K562 (cell line): ENCODE measurements around the gene PIGT. TPM values are rescaled to one million over a fixed set of nuclear protein-coding genes. Genes with fewer than 3 reads are reported as not detected.
A peak's percentile ranks its signal among the peaks of the same experiment; 100 is the strongest.

Experiments used
- ARID1B ChIP-seq: fragments of 450-650 bp; IDR thresholded peaks from 2 replicates; pipeline ENCODE4 v1.6.1; 2016; ENCODE audit warnings: antibody characterized with exemption, mild to moderate bottlenecking, inconsistent platforms
- CBX8 ChIP-seq: fragments of 200-600 bp; sonication (generic); IDR thresholded peaks from 2 replicates; pipeline ENCODE4 v1.6.1; 2012; ENCODE audit warnings: borderline replicate concordance, mixed run types, low read depth, mild to moderate bottlenecking, moderate library complexity, mixed read lengths, low read length, control low read depth, inconsistent platforms; ENCODE audit not compliant: poor library complexity, severe bottlenecking; ENCODE audit errors: extremely low read depth
- HDAC6 ChIP-seq: IDR thresholded peaks from 2 replicates; pipeline ENCODE4 v1.6.1; 2012; ENCODE audit warnings: low read depth, mild to moderate bottlenecking, control low read depth, inconsistent platforms, low read length, moderate library complexity
- HSF4 ChIP-seq: fragments of 250-450 bp; sonication (Bioruptor Pico); IDR thresholded peaks from 2 replicates; pipeline ENCODE4 v2.1.2; 2022; ENCODE audit warnings: mild to moderate bottlenecking, moderate library complexity, borderline replicate concordance
- JUND ChIP-seq, 2 experiments: IDR thresholded peaks; 2 replicates in 1 of 2; 3 replicates in 1 of 2; pipeline ENCODE4 v1.6.1; 2011; ENCODE audit warnings: borderline replicate concordance in 2 of 2, low read depth in 2 of 2, low read length in 2 of 2, improper control_type of control experiment in 1 of 2, missing biosample characterization in 1 of 2, missing genetic modification characterization in 1 of 2, missing genetic modification reagents in 1 of 2
- KDM4B ChIP-seq, 2 experiments: fragments of 450-650 bp in 1 of 2; sonication (generic) in 1 of 2; IDR thresholded peaks; 2 replicates each; pipeline ENCODE4 v1.6.1; 2016 to 2017; ENCODE audit warnings: borderline replicate concordance in 2 of 2, antibody characterized with exemption in 1 of 2, low read depth in 1 of 2, mild to moderate bottlenecking in 1 of 2
- KLF13 ChIP-seq: fragments of 450-650 bp; IDR thresholded peaks from 2 replicates; pipeline ENCODE4 v1.6.1; 2016; ENCODE audit warnings: missing genetic modification characterization, low read depth, mild to moderate bottlenecking, missing compliant biosample characterization, moderate library complexity, borderline replicate concordance
- MBD2 ChIP-seq: sonication (generic); IDR thresholded peaks from 2 replicates; pipeline ENCODE4 v1.6.1; 2016; ENCODE audit warnings: low read depth, borderline replicate concordance
- NR2C2 ChIP-seq, 2 experiments: fragments of 200-800 bp in 1 of 2; sonication (Bioruptor generic) in 1 of 2; sonication (generic) in 1 of 2; formaldehyde crosslinking in 1 of 2; IDR thresholded peaks; 2 replicates each; pipeline versions ENCODE4 v1.6.1 to v1.8.0; 2016 to 2022; ENCODE audit warnings: mild to moderate bottlenecking in 1 of 2, missing compliant biosample characterization in 1 of 2, missing genetic modification characterization in 1 of 2, missing genetic modification reagents in 1 of 2
- PRPF4 ChIP-seq: fragments of 200-400 bp; formaldehyde crosslinking; IDR thresholded peaks from one replicate; pipeline ENCODE4 v1.6.1; 2017; ENCODE audit warnings: low read length, low read depth, mild to moderate bottlenecking; ENCODE audit not compliant: insufficient read depth, poor library complexity, severe bottlenecking
- RBM17 ChIP-seq: fragments of 200-400 bp; formaldehyde crosslinking; IDR thresholded peaks from 2 replicates; pipeline ENCODE4 v1.6.1; 2017; ENCODE audit warnings: low read depth, mild to moderate bottlenecking, low read length, borderline replicate concordance
- SNRNP70 ChIP-seq: fragments of 200-400 bp; formaldehyde crosslinking; optimal IDR thresholded peaks from 2 replicates; pipeline ENCODE3; 2017; ENCODE audit warnings: low read depth, low read length
- SREBF2 ChIP-seq: sonication (generic); formaldehyde crosslinking; IDR thresholded peaks from 2 replicates; pipeline ENCODE4 v1.4.0; 2020; ENCODE audit warnings: mild to moderate bottlenecking, missing genetic modification reagents
- TARDBP ChIP-seq: fragments of 450-650 bp; IDR thresholded peaks from 2 replicates; pipeline ENCODE4 v1.6.1; 2016
- TGIF2 ChIP-seq: sonication (generic); formaldehyde crosslinking; IDR thresholded peaks from 2 replicates; pipeline ENCODE4 v1.8.1; 2022; ENCODE audit warnings: mild to moderate bottlenecking, missing genetic modification reagents, moderate library complexity
- ZNF124 ChIP-seq: sonication (generic); formaldehyde crosslinking; IDR thresholded peaks from 2 replicates; pipeline ENCODE4 v1.8.1; 2022; ENCODE audit warnings: missing genetic modification reagents
- ZNF174 ChIP-seq: fragments of 250-450 bp; sonication (Bioruptor Pico); IDR thresholded peaks from 2 replicates; pipeline ENCODE4 v1.4.0; 2020; ENCODE audit warnings: mild to moderate bottlenecking
- polyA plus RNA-seq, 8 experiments: library from polyadenylated mRNA; depleted of rRNA in 4 of 8; stranded (reverse) in 5 of 8; unstranded in 3 of 8; fragments of >200 nt; fragmentation: Nextera tagmentation in 2 of 8; fragmentation: Illumina TruSeq in 1 of 8; extraction: Ambion mirVana in 2 of 8; extraction: Trizol in 1 of 8; gene quantifications; 2 replicates each; pipeline versions ENCODE4 v1.2.1 to v1.2.3, GENCODE V29; 2011 to 2014; ENCODE audit warnings: inconsistent platforms in 1 of 8, missing spikeins in 1 of 8
- total RNA-seq, 7 experiments: library from RNA; depleted of rRNA in 6 of 7; stranded (reverse); fragments of >200 nt in 6 of 7; fragmentation: Illumina TruSeq in 2 of 7; extraction: Trizol in 2 of 7; gene quantifications; 2 replicates each; pipeline versions ENCODE4 v1.2.1 to v1.2.3, GENCODE V29; 2011 to 2021; ENCODE audit warnings: low replicate concordance in 1 of 7
- TF ChIP-seq, protein P1 (sequence below): sonication (generic); formaldehyde crosslinking; IDR thresholded peaks from 2 replicates; pipeline ENCODE4 v1.8.0; 2022; ENCODE audit warnings: mild to moderate bottlenecking, low read depth, missing genetic modification reagents
- TF ChIP-seq, protein P2 (sequence below): sonication (generic); formaldehyde crosslinking; IDR thresholded peaks from 2 replicates; pipeline ENCODE4 v1.8.0; 2022; ENCODE audit warnings: missing genetic modification reagents, mild to moderate bottlenecking, borderline replicate concordance
- TF ChIP-seq, protein P3 (sequence below): fragments of 250-450 bp; sonication (Bioruptor Pico); IDR thresholded peaks from 2 replicates; pipeline ENCODE4 v1.4.0; 2020

The PIGT gene
- total and polyA plus RNA-seq, 9 of the 15 experiments (the other 6 are each of a cell fraction or from before 2014, with no cell fraction given): 14.6 to 108 (median 46.9) TPM

DNA sequence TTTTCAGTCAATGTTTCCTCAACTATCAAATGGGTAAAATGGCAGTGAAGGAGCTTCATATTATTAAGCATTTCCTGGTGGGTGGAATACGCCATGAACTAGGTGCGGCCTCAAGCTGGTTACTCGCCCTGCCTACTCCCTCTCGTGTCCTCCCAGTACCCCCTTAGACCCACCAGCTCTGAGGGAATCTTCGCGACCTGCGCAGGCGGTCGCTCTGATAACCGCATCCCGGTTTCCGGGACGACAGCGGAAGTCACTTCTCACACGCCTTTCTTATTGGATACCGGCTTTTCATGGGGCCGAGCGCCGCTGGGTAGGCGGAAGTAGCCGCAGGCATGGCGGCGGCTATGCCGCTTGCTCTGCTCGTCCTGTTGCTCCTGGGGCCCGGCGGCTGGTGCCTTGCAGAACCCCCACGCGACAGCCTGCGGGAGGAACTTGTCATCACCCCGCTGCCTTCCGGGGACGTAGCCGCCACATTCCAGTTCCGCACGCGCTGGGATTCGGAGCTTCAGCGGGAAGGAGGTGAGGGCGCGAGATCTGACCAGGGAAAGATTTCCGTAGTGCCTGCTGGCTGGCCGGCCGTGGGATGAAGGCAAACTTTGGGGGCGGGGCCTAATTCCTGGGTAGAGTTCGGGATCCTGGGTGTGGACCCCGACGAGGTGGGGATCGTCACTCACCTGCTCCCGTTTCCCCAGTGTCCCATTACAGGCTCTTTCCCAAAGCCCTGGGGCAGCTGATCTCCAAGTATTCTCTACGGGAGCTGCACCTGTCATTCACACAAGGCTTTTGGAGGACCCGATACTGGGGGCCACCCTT lies at the start of gene PIGT (continued):
- TF ChIP-seq, protein P1, sequence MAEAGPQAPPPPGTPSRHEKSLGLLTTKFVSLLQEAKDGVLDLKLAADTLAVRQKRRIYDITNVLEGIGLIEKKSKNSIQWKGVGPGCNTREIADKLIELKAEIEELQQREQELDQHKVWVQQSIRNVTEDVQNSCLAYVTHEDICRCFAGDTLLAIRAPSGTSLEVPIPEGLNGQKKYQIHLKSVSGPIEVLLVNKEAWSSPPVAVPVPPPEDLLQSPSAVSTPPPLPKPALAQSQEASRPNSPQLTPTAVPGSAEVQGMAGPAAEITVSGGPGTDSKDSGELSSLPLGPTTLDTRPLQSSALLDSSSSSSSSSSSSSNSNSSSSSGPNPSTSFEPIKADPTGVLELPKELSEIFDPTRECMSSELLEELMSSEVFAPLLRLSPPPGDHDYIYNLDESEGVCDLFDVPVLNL (CRISPR knock-in tag): no peak
- peak in 1 of 2 experiments; percentile 85; a peak in 1 of 4 replicates for TF ChIP-seq KDM4B (IDR thresholded peaks at IDR 0.05; ENCODE audit: borderline replicate concordance in 2 of 2, low read depth in 1 of 2)
- TF ChIP-seq CBX8: no peak
- no peak for TF ChIP-seq HSF4 (CRISPR knock-in tag)
- TF ChIP-seq, protein P2, sequence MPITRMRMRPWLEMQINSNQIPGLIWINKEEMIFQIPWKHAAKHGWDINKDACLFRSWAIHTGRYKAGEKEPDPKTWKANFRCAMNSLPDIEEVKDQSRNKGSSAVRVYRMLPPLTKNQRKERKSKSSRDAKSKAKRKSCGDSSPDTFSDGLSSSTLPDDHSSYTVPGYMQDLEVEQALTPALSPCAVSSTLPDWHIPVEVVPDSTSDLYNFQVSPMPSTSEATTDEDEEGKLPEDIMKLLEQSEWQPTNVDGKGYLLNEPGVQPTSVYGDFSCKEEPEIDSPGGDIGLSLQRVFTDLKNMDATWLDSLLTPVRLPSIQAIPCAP (CRISPR knock-in tag): no peak
- no peak; the same call in 1 of the 2 replicates for TF ChIP-seq JUND (IDR thresholded peaks at IDR 0.05; ENCODE audit: borderline replicate concordance, low read depth, low read length)
- TF ChIP-seq JUND (tag; IDR thresholded peaks at IDR 0.05; ENCODE audit: borderline replicate concordance, low read depth, low read length): peak; percentile 22; the same call in 1 of the 3 replicates
- no peak for TF ChIP-seq PRPF4
- TF ChIP-seq HDAC6: no peak
- TF ChIP-seq SNRNP70: no peak
- no peak for TF ChIP-seq KLF13
- TF ChIP-seq, protein P3, sequence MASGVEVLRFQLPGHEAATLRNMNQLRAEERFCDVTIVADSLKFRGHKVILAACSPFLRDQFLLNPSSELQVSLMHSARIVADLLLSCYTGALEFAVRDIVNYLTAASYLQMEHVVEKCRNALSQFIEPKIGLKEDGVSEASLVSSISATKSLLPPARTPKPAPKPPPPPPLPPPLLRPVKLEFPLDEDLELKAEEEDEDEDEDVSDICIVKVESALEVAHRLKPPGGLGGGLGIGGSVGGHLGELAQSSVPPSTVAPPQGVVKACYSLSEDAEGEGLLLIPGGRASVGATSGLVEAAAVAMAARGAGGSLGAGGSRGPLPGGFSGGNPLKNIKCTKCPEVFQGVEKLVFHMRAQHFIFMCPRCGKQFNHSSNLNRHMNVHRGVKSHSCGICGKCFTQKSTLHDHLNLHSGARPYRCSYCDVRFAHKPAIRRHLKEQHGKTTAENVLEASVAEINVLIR (CRISPR knock-in tag): peak; percentile 66
- no peak for TF ChIP-seq NR2C2 (CRISPR knock-in tag; IDR thresholded peaks at IDR 0.05)
- TF ChIP-seq NR2C2 (tag; IDR thresholded peaks at IDR 0.05): peak; percentile 81
- no peak for TF ChIP-seq RBM17
- TF ChIP-seq ZNF174 (CRISPR knock-in tag): no peak
- no peak for TF ChIP-seq SREBF2 (CRISPR knock-in tag)
- no peak for TF ChIP-seq TARDBP
- no peak for TF ChIP-seq ZNF124 (CRISPR knock-in tag)
- TF ChIP-seq MBD2: peak; percentile 82
- TF ChIP-seq ARID1B: no peak
- no peak for TF ChIP-seq TGIF2 (CRISPR knock-in tag)
